Pancreas (tissue), 10 donors: ENCODE data around the gene TMEM37. TPM values are rescaled to one million over a fixed set of nuclear protein-coding genes. Genes with fewer than 3 reads are reported as not detected.

Experiments used
- ATAC-seq, 4 donors: fragments of 200-7000 bp; cut with Tn5 transposase; one replicate each; pipeline versions ENCODE4 v1.8.0 to v1.9.1; 2020; ENCODE audit warnings: mild to moderate bottlenecking in 4 of 4, moderate library complexity in 4 of 4
- DNase-seq, 6 donors: peaks; one replicate each; pipeline ENCODE4 v3.0.0-alpha.2; 2020
- FAIRE-seq: peaks from 2 replicates; lab custom pipeline; 2012; peaks lifted over from hg19 to GRCh38; lab: Jason Lieb, UNC
- H3K27ac ChIP-seq, 4 donors: fragments of 200-600 bp; sonication (generic); 1 replicate in 3 of 4; 2 replicates in 1 of 4; pipeline versions ENCODE4 v1.5.0 to v1.8.0; 2020
- H3K27me3 ChIP-seq, 4 donors: fragments of 200-600 bp; one replicate each; pipeline ENCODE4 v1.8.0; 2021
- H3K36me3 ChIP-seq, 3 donors: fragments of 200-600 bp; sonication (generic) in 1 of 3; one replicate each; pipeline versions ENCODE4 v1.5.0 to v1.8.0; 2020 to 2021
- H3K4me1 ChIP-seq, 3 donors: fragments of 200-600 bp; one replicate each; pipeline ENCODE4 v1.8.0; 2021
- H3K4me3 ChIP-seq, 4 donors: fragments of 200-600 bp; sonication (generic) in 2 of 4; one replicate each; pipeline versions ENCODE4 v1.5.0 to v1.8.0; 2020 to 2021
- H3K9me3 ChIP-seq, 4 donors: fragments of 200-600 bp; one replicate each; pipeline ENCODE4 v1.8.0; 2021
- WGBS, 2 donors: extraction: QIAGEN DNeasy Blood & Tissue Kit; methylation state at CpG; one replicate each; pipeline ENCODE4 v1.1.7; 2013; 5-methylcytosine and 5-hydroxymethylcytosine counted together
- intact Hi-C, 3 donors: fragments of 100-400 bp; cut with DNase I; formaldehyde crosslinking; loops; one replicate each; pipeline versions ENCODE4 v1.11.1 to v1.14.2; 2022
- polyA plus RNA-seq, 2 donors: library from polyadenylated mRNA; stranded (reverse); fragments of 200-250 nt; gene quantifications; one replicate each; pipeline ENCODE4 v1.2.3, GENCODE V29; 2013
- total RNA-seq, 6 donors: library from RNA; stranded (reverse); fragmentation: NEBNext Ultra II Directional in 4 of 6; extraction: Animal tissue kit (Norgen Biotek cat#: 25700) in 4 of 6; gene quantifications; one replicate each; pipeline versions ENCODE4 v1.2.1 to v1.2.4, GENCODE V29; 2021 to 2023
- TF ChIP-seq, protein P1 (sequence below), 4 donors: fragments of 200-600 bp; sonication (generic) in 3 of 4; IDR thresholded peaks; one replicate each; pipeline versions ENCODE4 v1.5.0 to v1.8.0; 2021; ENCODE audit warnings: antibody characterized with exemption in 4 of 4
- donor health status: healthy with polysubstance abuse.
- donor health status: DM: no; HTN: no; CAD: no; lungs with moderate emphysema.
- donor health status: DM: no; HTN: no; CAD: no.
- donor health status: control.
- donor health status: control.
- donor health status: Bipolar disorder and iron deficiency.
- donor health status: DM: yes; HTN: yes; CAD: no.
- donor health status: DM: no; HTN: no; CAD: no.
- donor health status: DM: no; HTN: no; CAD: no.
- donor health status: DM: yes; HTN: yes; CAD: no.

TMEM37 gene
- total and polyA plus RNA-seq, 8 donors = 5.2 to 25.3 (median 10.3) TPM

DNA sequence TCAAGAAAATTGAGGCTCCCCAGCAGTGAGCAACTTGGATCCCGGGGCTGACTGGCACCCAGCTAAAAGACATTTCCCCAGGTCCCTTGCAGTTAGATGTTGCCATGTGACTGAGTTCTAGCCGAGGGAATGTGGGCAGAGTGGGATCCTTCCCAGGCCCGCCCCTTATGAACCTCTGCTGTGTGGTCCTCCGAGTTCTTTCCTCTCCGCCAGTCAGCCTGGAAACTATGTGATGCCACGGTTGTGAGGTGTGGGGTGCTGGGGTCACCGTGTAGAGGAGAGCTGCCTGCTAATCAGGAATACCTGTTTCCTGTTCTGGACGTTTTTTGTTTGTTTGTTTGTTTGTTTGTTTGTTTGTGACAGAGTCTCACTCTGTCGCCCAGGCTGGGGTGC lies 45.5 kb downstream of the TMEM37 start:
- H3K9me3 ChIP-seq = no peaks in the 10 kb centered on the region
- no peaks in the 10 kb centered on the region for H3K27me3 ChIP-seq
- intact Hi-C loops = loop anchor here in 1 of 3 donors (2.0 to 10.0 kb wide), 2 partner anchors 70 to 462 kb away; no protein-coding TSS in a partner anchor
- H3K36me3 ChIP-seq = no peaks in the 10 kb centered on the region
- H3K4me3 ChIP-seq = peak overlapping the region in 2 of 4 donors; percentile 31 to 43
- FAIRE-seq = no peak
- WGBS, 2 donors = 57 to 63% methylated on average over 9 of the region's 9 CpGs
- ATAC-seq = no peak
- DNase-seq = no peak
- peak overlapping the region in 2 of 4 donors; percentile 62 to 93 for H3K27ac ChIP-seq
- peaks cover 13 to 15% (median 14%) of the 10 kb centered on the region in 3 donors for H3K4me1 ChIP-seq
- TF ChIP-seq, protein P1, sequence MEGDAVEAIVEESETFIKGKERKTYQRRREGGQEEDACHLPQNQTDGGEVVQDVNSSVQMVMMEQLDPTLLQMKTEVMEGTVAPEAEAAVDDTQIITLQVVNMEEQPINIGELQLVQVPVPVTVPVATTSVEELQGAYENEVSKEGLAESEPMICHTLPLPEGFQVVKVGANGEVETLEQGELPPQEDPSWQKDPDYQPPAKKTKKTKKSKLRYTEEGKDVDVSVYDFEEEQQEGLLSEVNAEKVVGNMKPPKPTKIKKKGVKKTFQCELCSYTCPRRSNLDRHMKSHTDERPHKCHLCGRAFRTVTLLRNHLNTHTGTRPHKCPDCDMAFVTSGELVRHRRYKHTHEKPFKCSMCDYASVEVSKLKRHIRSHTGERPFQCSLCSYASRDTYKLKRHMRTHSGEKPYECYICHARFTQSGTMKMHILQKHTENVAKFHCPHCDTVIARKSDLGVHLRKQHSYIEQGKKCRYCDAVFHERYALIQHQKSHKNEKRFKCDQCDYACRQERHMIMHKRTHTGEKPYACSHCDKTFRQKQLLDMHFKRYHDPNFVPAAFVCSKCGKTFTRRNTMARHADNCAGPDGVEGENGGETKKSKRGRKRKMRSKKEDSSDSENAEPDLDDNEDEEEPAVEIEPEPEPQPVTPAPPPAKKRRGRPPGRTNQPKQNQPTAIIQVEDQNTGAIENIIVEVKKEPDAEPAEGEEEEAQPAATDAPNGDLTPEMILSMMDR (IDR thresholded peaks at IDR 0.05) = no peak

DNA sequence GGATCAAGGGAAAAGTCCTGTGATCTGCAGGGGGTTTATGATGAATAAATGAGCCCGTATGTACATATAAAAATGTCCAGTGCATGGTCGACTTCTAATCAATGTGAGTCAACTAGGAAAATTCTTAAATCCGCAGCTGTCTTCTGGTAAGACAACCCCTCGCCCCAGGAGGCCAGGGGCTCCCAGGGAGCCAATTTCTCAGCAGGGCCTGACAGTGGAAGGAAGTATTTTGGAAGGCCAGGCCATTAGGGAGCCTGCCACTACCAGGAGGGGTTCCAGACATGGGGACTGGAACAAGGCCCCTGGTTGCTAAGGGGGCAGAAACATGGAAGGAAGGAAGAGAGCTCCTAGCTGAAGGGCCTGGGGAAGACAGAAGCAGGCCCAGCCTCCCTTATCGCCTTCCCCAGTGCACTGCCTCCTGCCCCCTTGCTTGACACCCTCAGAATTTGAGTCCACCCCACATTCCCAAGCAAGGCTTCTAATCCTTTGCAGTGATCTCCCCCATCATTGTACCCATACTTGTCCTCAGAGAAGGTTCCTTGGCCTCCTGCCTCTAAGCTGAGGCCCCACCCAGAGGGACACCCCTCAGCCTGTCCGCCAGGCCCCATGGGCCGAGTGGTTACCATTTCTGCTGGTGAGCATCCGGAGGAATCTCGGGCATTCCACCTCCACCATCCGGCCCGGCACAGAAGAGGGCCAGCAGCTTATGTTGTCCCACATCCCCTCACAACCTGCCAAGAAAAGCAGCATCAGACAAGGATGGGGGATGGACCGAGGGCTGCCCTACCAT lies 46.7 kb downstream of the TMEM37 start:
- peaks cover 13 to 15% (median 14%) of the 10 kb centered on the region in 3 donors for H3K4me1 ChIP-seq
- no peak for FAIRE-seq
- H3K36me3 ChIP-seq = no peaks in the 10 kb centered on the region
- no peak for DNase-seq
- H3K27ac ChIP-seq = peak overlapping the region in 2 of 4 donors; percentile 66 to 93
- ATAC-seq = no peak
- no peaks in the 10 kb centered on the region for H3K9me3 ChIP-seq
- no peaks in the 10 kb centered on the region for H3K27me3 ChIP-seq
- 72 to 74% methylated on average over 12 of the region's 12 CpGs for WGBS, 2 donors
- H3K4me3 ChIP-seq = peak overlapping the region in 2 of 4 donors; percentile 31 to 43
- TF ChIP-seq, protein P1 (IDR thresholded peaks at IDR 0.05) = no peak
- intact Hi-C loops = loop anchor here in 1 of 3 donors (10.0 kb wide), 1 partner anchor 464 kb away; no protein-coding TSS in a partner anchor

DNA sequence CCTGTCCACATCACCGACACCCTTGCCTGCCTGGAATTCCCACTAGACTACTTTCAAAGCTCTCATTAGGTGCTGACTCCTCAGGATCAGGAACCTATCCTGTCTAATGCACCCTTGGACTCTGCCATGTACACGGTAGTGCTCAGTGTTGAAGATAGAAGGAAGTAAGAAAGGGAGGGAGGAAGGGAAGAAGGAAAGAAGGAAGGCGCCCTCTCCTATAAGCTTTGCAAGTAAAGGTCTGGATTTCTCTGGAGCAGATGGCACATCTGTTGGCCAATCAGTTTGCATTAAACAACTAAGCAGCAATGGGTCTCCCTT lies 47.3 kb downstream of the TMEM37 start:
- TF ChIP-seq, protein P1 (IDR thresholded peaks at IDR 0.05) = no peak
- Histone ChIP-seq H3K27ac (peak overlapping the region in 2 of 4 donors; percentile 66 to 93), H3K4me3 (peak overlapping the region in 2 of 4 donors; percentile 31 to 43), H3K4me1 (peaks cover 13 to 19% (median 17%) of the 10 kb centered on the region in 3 donors), H3K36me3 (no peaks in the 10 kb centered on the region), H3K27me3 (no peaks in the 10 kb centered on the region), H3K9me3 (no peaks in the 10 kb centered on the region)
- FAIRE-seq (no peak), DNase-seq (no peak), ATAC-seq (no peak)
- 76 to 84% methylated on average over 3 of the region's 3 CpGs for WGBS, 2 donors
- intact Hi-C loops = loop anchor here in 1 of 3 donors (10.0 kb wide), 1 partner anchor 464 kb away; no protein-coding TSS in a partner anchor

DNA sequence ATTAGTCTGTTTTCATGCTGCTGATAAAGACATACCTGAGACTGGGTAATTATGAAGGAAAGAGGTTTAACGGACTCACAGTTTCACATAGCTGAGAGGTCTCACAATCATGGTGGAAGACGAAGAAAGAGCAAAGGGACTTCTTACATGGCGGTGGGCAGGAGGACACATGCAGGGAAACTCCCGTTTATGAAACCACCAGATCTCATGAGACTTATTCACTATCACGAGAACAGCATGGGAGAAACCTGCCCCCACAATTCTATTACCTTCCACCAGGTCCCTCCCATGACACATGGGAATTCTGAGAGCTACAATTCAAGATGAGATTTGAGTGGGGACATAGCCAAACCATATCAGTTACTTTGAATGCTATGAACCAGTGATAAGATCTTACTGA lies 48.5 kb downstream of the TMEM37 start:
- Histone ChIP-seq H3K36me3 (no peaks in the 10 kb centered on the region), H3K27me3 (no peaks in the 10 kb centered on the region), H3K4me1 (peaks cover 19 to 28% (median 23%) of the 10 kb centered on the region in 3 donors), H3K9me3 (no peaks in the 10 kb centered on the region), H3K27ac (peak overlapping the region in 2 of 4 donors; percentile 93 to 95), H3K4me3 (peak overlapping the region in 2 of 4 donors; percentile 31 to 43)
- DNase-seq = no peak
- 82 to 88% methylated on average over 5 of the region's 5 CpGs for WGBS, 2 donors
- TF ChIP-seq, protein P1 (IDR thresholded peaks at IDR 0.05) = no peak
- intact Hi-C loops = no loop called here
- no peak for ATAC-seq
- no peak for FAIRE-seq
